Choroid plexus epithelial cell (primary cell): ENCODE data around the gene LYSMD3.
"Not testable (repeated sequence)": the region's sequence is repeated elsewhere in the genome, so short reads cannot be mapped to it uniquely, and the experiment has no call there.

ENCODE experiments used
- DNase-seq: peaks from one replicate; pipeline ENCODE4 v3.0.0-alpha.2; 2010; ENCODE audit warnings: low read depth
- H3K4me3 ChIP-seq: 2 replicates; pipeline ENCODE4 v1.5.1; 2011; ENCODE audit warnings: low read depth, mild to moderate bottlenecking, control low read depth, low read length, moderate library complexity
- TF ChIP-seq, protein P1 (sequence below): conservative IDR thresholded peaks from 2 replicates; pipeline ENCODE4 v1.5.1; 2011; ENCODE audit warnings: low read depth, mild to moderate bottlenecking, control low read depth, inconsistent platforms, low read length, moderate library complexity

The LYSMD3 gene

DNA sequence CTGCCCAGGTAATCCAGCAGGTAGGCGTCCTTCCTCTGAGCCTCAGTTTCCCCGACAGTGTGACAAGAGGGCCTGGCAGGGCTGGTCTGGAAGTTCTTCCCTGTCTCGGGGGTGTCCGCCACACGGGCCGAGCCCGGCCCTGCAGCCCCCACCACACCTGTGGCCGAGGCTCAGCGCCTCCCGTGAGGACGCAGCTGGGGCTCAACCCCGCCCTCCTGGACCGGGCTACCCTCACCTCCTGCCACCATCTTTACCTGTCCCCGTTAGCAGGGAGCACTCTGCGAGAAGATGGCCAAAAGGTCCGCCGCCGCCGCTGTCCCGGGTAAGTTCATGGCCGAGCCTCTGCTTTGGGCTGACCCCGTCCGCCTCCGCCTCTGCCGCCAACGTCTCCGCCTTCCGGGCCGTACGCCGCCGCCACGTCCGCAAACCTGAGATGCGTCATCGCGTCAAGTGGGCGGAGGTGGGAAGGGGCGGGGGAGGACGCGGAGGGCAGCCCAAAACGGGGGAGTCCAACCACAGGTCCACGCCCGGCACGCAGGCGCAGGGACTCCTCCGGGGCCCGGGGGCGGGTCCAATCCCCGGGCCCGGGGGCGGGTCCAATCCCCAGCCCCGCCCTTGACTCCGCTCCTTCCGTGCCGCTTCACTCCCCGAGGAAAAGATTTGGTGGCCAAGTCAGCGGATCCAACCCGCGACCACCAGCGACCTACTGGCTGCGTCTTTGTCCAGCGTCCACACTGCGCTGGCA lies at the start of gene LYSMD3:
LYSMD3 (minus strand) TSS at position 391 of the 745 bp plus-strand sequence. CDS start 4,295 bp downstream, outside the sequence.
- H3K4me3 ChIP-seq: peak within 1 kb of the TSS; percentile 94
- TF ChIP-seq, protein P1, sequence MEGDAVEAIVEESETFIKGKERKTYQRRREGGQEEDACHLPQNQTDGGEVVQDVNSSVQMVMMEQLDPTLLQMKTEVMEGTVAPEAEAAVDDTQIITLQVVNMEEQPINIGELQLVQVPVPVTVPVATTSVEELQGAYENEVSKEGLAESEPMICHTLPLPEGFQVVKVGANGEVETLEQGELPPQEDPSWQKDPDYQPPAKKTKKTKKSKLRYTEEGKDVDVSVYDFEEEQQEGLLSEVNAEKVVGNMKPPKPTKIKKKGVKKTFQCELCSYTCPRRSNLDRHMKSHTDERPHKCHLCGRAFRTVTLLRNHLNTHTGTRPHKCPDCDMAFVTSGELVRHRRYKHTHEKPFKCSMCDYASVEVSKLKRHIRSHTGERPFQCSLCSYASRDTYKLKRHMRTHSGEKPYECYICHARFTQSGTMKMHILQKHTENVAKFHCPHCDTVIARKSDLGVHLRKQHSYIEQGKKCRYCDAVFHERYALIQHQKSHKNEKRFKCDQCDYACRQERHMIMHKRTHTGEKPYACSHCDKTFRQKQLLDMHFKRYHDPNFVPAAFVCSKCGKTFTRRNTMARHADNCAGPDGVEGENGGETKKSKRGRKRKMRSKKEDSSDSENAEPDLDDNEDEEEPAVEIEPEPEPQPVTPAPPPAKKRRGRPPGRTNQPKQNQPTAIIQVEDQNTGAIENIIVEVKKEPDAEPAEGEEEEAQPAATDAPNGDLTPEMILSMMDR: no peak
- DNase-seq: peak; percentile 98

DNA sequence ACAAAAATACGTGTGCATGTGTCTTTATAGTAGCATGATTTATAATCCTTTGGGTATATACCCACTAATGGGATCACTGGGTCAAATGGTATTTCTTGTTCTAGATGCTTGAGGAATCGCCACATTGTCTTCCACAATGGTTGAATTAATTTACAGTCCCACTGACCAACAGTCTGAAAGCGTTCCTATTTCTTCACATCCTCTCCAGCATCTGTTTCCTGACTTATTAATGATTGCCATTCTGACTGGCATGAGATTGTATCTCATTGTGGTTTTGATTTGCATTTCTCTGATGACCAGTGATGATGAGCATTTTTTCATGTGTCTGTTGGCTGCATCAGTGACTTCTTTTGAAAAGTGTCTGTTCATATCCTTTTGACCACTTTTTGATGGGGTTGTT lies 47.2 kb upstream of the LYSMD3 start:
- H3K4me3 ChIP-seq, DNase-seq: not testable (repeated sequence)

DNA sequence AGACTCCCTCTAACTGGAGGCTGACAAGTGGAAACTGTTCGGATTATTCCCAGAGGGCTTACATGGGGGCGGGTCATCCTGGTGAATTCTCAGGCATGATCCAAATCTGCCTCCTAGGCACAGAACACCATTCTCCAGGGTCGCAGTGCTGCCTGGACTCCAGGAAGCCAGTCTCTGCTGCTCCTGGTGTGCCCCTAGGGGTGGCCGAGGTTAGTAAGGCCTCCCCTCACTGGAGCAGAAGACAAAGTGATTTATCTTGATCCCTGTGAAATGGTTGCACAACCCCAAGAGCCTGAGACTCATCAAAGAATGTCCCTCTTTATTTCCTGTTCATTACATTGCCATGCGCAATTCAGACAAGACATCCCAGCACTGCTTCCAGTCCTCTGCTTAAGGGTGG lies 46.3 kb upstream of the LYSMD3 start:
- H3K4me3 ChIP-seq: no peak overlapping the region
- TF ChIP-seq, protein P1: no peak
- no peak for DNase-seq

DNA sequence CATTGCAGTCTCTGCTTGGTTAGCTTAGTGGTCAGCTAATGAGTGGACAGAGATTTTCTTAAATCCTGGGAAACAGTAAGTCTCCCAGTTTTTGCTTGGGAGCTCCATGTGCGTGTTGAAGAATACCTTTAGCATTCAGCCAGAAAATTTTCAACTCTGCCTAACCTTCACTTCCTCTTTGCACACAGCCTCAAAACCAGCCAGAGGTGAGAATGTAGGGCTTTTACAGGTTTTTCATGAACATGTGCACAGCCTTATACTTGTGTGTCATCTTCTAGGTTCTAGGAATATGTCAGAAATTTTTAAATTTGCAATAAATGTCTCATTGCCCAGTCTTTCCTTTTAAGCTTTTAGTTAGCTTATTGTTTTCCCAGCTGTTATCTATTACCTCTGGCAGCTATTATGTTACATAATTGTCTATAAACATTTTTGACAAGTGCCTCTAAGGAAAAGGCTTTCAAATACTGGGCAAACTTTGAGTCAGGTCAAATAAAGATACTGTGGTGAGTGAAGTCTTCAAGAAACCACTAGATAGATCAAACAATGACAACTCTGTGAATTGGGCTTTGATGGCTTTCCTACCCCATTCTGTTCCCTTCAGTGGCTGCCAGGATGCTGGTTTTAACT lies 41.9 kb upstream of the LYSMD3 start:
- DNase-seq: no peak
- no peak overlapping the region for H3K4me3 ChIP-seq

DNA sequence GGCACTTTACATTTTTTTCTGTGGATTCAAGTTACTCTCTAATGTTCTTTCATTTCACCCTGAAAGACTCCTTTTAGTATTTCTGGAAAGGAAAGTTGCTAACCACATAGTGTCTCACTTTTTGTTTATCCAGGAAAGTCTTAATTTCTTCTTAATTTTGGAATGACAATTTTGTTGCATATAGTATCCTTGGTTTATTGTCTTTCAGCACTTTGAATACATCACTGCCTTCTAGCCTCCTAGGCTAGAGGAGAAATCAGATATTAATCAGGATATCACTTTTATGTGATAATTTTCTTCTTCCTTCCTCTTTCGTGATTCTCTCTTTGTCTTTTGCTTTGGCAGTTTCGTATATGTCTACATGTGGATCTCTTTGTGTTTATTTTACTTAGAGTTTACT lies 40.6 kb upstream of the LYSMD3 start:
- no peak for DNase-seq

More for the DNA sequence above, 41.9 kb upstream of the LYSMD3 start:
- TF ChIP-seq, protein P1: no peak

DNA sequence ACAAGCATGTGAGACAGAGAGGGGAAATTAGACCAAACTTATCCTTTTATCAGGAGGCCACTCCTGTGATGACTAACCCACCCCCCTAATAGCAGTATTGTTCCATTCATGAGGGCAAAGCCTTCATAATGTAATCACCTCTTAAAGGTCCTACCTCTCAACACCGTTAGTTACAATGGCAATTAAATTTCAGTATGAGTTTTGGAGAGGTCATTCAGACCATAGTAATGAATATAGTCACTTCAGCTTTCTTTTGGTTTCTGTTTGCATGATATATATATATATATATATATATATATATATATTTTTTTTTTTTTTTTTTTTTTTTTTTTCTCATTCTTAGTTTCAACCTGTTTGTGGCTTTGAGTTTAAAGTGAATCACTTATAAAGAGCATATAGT lies 39.7 kb upstream of the LYSMD3 start:
- DNase-seq: no peak
- TF ChIP-seq, protein P1: no peak
- no peak overlapping the region for H3K4me3 ChIP-seq

More for the DNA sequence above, 40.6 kb upstream of the LYSMD3 start:
- TF ChIP-seq, protein P1: no peak
- H3K4me3 ChIP-seq: no peak overlapping the region

DNA sequence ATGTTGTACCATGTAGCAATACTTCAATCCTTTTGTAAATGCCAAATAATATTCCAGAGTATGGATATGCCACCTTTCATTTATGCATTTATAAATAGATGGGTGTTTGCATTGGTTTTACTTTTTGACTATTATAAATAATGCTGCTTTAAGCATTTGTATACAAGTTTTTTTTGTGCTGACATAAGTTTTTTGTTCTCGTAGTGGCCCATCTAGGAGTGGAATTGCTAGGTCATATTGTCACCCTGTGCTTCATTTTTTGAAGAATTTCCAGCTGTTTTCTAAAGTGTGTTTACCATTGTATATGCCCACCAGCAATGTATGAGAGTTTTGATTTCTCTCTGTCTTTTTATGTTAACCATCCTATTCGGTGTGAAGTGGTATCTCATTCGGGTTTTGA lies 36.1 kb upstream of the LYSMD3 start:
- H3K4me3 ChIP-seq: no peak overlapping the region
- TF ChIP-seq, protein P1: no peak
- no peak for DNase-seq
